Fibroblast of villous mesenchyme (primary cell): ENCODE results near the gene BTN2A1. TPM values are rescaled to one million over a fixed set of nuclear protein-coding genes. Genes with fewer than 3 reads are reported as not detected.

Experiments used
- DNase-seq: peaks from one replicate; pipeline ENCODE4 v3.0.0-alpha.2; 2010; ENCODE audit warnings: low read depth
- H3K4me3 ChIP-seq: 2 replicates; pipeline ENCODE4 v1.5.1; 2011; ENCODE audit warnings: low read depth, mild to moderate bottlenecking, low read length
- CTCF ChIP-seq: IDR thresholded peaks from 2 replicates; pipeline ENCODE4 v1.5.1; 2012; ENCODE audit warnings: low read depth, mild to moderate bottlenecking, low read length; ENCODE audit not compliant: insufficient read depth
- total RNA-seq: library from RNA; depleted of rRNA; stranded (reverse); fragments of >200 nt; gene quantifications from 2 replicates; pipeline ENCODE4 v1.2.3, GENCODE V29; 2012

Gene BTN2A1
- total RNA-seq, 1 donor, result 21.6 TPM

GRCh38 chr6:26491604-26492003 lies 33.8 kb downstream of the BTN2A1 start:
- DNase-seq, result no peak
- no peak for TF ChIP-seq CTCF
- no peak overlapping the region for H3K4me3 ChIP-seq

DNA sequence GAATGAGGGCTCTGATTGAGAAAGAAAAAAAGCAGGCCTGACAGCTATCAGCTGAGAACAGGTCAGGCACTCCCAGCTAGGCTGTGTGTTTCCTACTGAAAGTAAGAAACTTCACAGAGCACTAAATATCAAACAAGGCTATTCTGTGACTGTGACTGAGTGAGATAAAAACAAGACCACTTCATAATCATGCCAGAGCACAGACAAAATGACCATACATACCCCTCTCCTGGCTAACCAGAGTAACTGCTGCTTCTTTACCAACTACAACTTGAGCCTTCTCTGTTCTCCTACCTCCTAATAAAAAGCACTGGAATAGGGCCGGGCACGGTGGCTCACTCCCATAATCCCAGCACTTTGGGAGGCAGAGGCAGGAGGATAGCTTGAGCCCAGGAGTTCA lies 35.5 kb downstream of the BTN2A1 start:
- H3K4me3 ChIP-seq, result no peak overlapping the region
- peak; percentile 47 for DNase-seq
- TF ChIP-seq CTCF, result peak; percentile 47

DNA sequence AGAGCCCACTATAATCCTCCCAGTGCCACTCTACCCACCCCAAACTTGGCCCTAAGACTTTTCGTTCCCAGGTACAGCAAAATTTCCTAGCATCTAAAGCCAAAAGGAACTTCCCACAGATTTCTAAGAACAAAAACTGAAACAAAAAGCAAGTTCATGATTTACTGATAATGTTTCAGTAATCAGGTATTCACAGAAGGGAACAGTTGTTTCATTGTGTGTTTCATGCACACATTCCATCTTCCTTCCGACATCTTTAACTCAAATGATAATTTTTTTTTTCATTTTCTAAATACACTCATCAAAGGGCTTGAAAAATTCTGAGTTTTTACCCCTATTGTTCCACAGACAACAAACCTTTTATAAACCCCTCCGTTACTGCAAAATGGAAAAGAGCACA lies 36.4 kb downstream of the BTN2A1 start:
- no peak overlapping the region for H3K4me3 ChIP-seq

DNA sequence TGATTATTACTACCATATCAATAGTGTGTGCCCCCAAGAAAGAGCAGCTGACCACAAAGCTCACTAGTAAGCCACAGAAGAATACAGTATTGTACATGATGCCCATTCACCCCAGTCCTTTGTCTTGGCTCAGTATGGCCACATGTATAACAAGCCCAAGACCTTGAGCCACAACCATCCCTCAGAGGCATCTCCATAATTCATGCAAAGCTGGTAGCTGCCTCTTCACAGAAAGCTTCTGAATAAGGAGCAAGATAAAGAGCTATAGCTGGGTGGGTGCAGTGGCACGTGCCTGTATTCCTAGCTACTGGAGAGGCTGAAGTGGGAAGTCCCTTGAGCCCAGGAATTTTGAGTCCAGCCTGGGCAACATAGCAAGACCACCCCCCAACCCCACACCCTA lies 37.5 kb downstream of the BTN2A1 start:
- DNase-seq, result no peak
- TF ChIP-seq CTCF, result no peak
- H3K4me3 ChIP-seq, result no peak overlapping the region

More for the DNA sequence above, 36.4 kb downstream of the BTN2A1 start:
- TF ChIP-seq CTCF, result no peak
- no peak for DNase-seq

GRCh38 chr6:26497610-26498009 lies 39.9 kb downstream of the BTN2A1 start:
- no peak for TF ChIP-seq CTCF
- no peak overlapping the region for H3K4me3 ChIP-seq
- DNase-seq, result no peak

DNA sequence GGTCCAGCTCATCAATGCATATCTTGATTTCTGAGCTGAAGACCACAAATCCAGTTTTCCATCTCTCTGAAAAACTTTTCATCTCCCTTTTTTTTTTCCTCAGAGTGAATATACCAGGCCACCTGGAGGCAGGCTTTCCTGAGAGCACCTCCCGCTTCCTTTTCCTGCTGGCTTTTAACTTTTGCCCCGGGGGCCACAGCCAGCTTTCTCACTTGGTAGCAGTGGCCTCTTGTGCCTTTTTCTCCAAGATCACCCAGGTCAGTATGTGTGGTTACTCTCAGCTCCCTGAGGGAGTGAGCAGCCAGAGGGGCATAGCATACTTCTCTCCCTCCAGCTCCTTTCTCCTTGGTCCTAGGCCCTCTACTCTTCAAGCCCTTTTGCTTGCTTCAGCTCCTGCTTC lies 42.3 kb downstream of the BTN2A1 start, which contains the start of gene BTN1A1:
TSS of gene BTN1A1 (plus strand) at position 202 of the 400 bp plus-strand sequence. CDS start 984 bp downstream, outside the sequence.
- no peak for DNase-seq
- no peak for TF ChIP-seq CTCF
- no peak within 1 kb of the TSS for H3K4me3 ChIP-seq

DNA sequence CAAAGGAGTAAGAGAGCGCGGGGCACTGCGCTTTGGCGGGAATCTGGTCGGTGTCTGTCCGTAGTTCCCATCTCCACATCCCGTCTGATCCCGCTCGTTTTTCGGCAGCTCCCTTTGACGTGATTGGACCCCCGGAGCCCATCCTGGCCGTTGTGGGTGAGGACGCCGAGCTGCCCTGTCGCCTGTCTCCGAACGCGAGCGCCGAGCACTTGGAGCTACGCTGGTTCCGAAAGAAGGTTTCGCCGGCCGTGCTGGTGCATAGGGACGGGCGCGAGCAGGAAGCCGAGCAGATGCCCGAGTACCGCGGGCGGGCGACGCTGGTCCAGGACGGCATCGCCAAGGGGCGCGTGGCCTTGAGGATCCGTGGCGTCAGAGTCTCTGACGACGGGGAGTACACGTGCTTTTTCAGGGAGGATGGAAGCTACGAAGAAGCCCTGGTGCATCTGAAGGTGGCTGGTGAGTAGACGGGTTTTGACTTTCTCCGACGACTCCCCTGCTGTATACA lies 43.8 kb downstream of the BTN2A1 start:
- peak; percentile 20 for DNase-seq
- TF ChIP-seq CTCF, result no peak
- peak overlapping the region; percentile 42 for H3K4me3 ChIP-seq
